GM12874 (cell line): Measurements from ENCODE around the gene BIN1.

Experiments
- TF ChIP-seq, protein P1 (sequence below): IDR thresholded peaks from 2 replicates; pipeline ENCODE4 v1.5.1; 2011; ENCODE audit warnings: low read depth, mild to moderate bottlenecking, control low read depth, low read length, moderate library complexity; ENCODE audit not compliant: insufficient read depth

Gene BIN1

DNA sequence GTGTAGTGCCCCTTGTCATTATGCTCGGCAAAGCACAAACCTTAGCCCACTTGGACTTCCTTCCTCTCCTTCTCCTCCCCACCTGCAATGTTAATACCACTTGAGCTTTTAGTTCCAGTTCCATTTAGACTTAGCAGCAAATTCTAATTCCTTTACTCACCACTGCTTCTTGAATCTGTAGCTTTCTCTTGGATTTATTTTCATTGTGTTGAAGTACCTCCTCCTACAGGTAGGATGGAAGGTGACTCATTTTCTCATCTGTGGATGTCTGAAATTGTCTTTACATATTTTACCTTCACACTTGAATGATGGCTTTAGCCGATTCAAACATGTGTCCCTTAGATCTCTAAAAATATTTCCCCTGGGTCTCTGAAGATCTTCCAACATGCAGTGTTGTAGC lies 32.8 kb upstream of the BIN1 start:
- TF ChIP-seq, protein P1, sequence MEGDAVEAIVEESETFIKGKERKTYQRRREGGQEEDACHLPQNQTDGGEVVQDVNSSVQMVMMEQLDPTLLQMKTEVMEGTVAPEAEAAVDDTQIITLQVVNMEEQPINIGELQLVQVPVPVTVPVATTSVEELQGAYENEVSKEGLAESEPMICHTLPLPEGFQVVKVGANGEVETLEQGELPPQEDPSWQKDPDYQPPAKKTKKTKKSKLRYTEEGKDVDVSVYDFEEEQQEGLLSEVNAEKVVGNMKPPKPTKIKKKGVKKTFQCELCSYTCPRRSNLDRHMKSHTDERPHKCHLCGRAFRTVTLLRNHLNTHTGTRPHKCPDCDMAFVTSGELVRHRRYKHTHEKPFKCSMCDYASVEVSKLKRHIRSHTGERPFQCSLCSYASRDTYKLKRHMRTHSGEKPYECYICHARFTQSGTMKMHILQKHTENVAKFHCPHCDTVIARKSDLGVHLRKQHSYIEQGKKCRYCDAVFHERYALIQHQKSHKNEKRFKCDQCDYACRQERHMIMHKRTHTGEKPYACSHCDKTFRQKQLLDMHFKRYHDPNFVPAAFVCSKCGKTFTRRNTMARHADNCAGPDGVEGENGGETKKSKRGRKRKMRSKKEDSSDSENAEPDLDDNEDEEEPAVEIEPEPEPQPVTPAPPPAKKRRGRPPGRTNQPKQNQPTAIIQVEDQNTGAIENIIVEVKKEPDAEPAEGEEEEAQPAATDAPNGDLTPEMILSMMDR, result no peak

DNA sequence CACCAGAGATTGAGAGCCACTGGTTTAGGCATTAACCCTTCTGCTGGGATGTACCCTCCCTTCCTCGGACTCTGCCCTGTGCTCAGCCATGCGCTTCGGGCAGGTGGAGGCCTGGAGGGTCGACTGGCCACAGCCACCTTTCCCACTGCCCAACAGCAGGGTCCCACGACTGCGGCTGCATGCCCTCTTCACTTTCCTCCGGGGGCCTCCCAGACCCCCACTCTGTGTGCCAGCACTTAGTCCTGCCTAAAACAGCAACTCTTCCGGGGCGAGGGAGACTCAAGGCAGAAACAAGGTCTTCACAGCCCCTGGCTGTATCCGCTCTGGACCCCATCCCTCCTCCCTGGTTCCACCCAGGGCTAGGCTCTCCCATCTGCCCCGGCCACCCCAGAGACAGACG lies 31.3 kb upstream of the BIN1 start:
- TF ChIP-seq, protein P1, result no peak

DNA sequence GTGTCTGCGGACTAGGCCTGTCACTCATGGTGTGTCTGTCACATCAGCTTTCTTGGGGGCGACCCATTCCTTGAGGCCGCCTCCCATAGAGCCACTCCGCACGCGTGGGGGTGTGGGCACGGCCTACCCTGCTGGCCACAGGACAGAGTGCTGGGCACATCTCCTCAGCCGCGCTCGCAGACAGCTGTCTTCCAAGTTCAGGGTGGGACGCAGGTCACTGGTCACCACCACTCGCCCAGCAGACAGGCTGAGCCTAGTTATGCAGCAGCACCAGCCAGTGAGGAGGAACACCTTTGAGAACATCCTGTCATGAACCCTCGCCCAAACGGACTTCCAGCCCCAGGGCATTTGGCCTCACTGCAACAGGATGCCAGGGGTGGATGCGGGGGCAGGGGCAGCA lies 30.8 kb upstream of the BIN1 start:
- TF ChIP-seq, protein P1, result no peak

DNA sequence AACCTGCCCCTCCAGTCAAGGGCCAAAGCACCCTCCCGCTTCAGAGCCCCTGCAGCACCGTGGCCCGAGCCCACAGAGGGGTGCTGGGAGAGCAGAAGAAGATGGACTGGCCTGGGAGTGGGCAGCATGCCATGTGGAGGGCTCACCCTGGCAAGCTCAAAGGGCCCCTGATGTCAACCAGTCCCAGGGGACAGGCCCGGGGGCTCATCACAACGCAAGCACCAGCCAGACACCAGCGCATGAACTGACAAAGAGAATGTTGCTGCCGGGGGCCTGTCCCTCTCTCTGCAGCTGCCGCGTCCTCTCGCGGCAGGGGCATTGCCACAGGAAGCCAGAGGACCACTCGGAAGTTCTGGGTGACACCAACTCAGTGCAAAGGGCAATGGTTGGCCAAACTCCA lies 30.3 kb upstream of the BIN1 start:
- TF ChIP-seq, protein P1, result no peak

DNA sequence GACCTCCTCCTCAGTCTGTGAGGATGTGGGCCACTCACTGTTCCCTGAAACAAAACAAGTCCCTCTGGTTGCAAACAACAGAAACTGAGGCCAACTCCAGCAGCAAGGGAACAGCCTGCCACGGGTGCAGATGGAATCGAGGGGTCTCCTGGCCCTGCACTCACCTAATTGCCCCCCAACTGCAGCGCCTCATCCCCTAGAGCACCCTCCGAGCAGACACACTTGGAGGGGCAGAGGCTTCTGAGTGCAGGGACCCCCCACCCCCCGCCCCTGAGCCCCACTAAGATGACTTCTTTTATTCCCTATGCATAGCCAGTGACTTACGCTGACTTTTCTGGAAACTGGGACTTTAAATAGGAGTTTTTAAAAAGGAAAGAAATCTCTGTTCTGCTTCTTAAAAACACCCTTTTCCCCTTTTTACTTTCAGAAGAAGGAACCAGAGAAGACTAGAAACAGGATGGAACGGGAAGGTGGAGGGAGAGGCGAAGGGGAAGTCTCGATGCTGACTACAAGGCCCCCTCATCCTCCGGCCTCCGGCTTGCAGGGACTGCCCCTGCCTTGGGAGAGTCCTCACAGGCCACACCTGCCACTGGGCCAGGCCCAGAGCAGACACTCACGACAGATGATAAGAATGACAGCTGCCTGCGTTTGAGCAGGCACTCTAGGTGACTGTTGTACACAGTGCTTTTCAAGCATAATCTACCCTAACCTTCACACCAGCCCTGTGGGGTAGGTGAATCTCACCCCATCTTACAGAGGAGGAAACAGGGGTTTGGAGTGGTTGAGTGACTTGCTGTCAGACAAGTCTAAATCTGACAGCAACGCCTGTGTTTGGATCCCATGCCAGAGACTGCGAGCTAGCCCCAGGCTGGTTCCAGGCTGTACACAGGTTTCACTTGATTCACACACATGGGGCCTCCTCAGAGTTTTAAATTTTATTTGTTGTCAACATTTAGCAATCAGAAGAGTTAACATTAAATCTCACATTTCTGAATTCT lies 28.2 kb upstream of the BIN1 start:
- TF ChIP-seq, protein P1, result no peak

DNA sequence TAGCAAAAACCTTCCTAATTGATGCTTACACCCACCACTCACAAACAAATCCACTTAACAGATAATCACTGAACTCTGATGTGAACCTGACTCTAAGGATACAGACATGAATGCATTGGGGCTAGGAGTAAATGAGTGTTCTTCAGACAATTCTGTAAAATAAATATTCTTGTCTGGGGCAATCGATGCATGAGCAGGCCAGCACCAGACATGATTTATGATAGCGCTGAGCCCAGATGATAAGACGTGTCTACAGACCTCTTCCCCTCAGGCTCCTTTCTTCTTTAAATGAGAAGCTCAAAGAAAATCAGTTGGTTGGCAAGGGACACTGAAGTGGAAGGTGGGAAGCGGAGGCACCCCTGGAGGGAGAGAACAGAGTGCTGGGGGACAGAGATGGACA lies 27.3 kb upstream of the BIN1 start:
- TF ChIP-seq, protein P1, result no peak

DNA sequence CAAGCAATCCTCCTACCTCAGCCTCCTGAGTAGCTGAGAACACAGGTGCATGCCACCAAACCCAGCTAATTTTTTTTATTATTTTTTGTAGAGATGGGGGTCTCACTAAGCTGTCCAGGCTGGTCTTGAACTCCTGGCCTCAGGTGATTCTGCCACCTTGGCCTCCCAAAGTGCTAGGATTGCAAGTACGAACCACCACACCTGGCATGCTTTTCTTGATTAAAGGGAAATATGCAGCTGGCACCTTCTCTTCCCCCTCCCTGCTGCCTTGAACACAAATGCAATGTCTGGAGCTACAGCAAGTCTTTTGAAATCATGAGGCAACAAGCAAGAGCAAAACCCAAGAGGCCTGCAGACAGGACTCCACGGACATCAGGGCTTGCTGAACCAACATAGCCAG lies 26.8 kb upstream of the BIN1 start:
- TF ChIP-seq, protein P1, result no peak
